ENCODE measurements around the gene GPC2. TPM values are rescaled to one million over a fixed set of nuclear protein-coding genes. Genes with fewer than 3 reads are reported as not detected.
"Not testable (repeated sequence)": the region's sequence is repeated elsewhere in the genome, so short reads cannot be mapped to it uniquely, and the experiment has no call there.

GPC2 gene
- total RNA-seq, 1 experiment from 2014 or later, result 45.2 TPM

DNA sequence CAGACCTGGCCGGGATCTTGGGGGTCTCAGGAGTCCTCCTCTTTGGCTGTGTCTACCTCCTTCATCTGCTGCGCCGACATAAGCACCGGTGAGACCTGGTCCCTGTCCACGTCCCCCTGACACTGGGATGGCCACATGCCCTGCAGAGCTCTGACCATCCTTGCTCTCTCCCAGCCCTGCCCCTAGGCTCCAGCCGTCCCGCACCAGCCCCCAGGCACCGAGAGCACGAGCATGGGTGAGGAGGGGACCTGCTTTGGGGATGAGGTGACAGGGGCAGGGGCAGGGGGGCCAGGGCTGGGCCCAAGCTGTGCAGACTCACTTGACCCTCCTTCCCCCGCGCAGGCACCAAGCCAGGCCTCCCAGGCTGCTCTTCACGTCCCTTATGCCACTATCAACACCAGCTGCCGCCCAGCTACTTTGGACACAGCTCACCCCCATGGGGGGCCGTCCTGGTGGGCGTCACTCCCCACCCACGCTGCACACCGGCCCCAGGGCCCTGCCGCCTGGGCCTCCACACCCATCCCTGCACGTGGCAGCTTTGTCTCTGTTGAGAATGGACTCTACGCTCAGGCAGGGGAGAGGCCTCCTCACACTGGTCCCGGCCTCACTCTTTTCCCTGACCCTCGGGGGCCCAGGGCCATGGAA is 43.5 kb upstream of the GPC2 start:
- peaks cover 4 to 17% (median 12%) of the 10 kb centered on the region in 3 experiments; a peak in 5 of 7 replicates for H3K36me3 Mint-ChIP-seq (ENCODE audit: insufficient read depth in 1 of 3, low read depth in 3 of 3)
- no peaks in the 10 kb centered on the region for H3K27me3 ChIP-seq (ENCODE audit: insufficient read depth, low read length)
- no peak overlapping the region for H3K9ac ChIP-seq (ENCODE audit: extremely low read depth, insufficient read length, low read length)
- H2BK5ac ChIP-seq (ENCODE audit: insufficient read length, low read length), result no peak overlapping the region
- WGBS (ENCODE audit: extremely low coverage, insufficient read length, low lambda C conversion rate), result no CpG with 5 or more reads among the region's 22 CpGs
- H3K4ac ChIP-seq (ENCODE audit: low read depth, low read length), result no peak overlapping the region
- H3K14ac ChIP-seq (ENCODE audit: insufficient read depth, low read length), result no peak overlapping the region
- no peaks in the 10 kb centered on the region for H3K4me1 ChIP-seq (ENCODE audit: insufficient read depth, low read length)
- no peak overlapping the region for H2BK12ac ChIP-seq (ENCODE audit: insufficient read length, low read depth, low read length)
- no peaks in the 10 kb centered on the region for H3K23me2 ChIP-seq (ENCODE audit: insufficient read length, low read depth, low read length, poor library complexity, severe bottlenecking)
- H3K9me3 ChIP-seq (ENCODE audit: control insufficient read depth, low read depth, low read length), result no peaks in the 10 kb centered on the region
- H3K79me1 ChIP-seq (ENCODE audit: insufficient read depth, low read depth, low read length, poor library complexity, severe bottlenecking), result no peaks in the 10 kb centered on the region
- peaks cover 3% of the 10 kb centered on the region; the same call in 1 of the 2 replicates for H3K27me3 Mint-ChIP-seq (ENCODE audit: low read depth)
- H2AK5ac ChIP-seq (ENCODE audit: insufficient read length, low read length), result no peak overlapping the region
- no peak overlapping the region for H2BK120ac ChIP-seq (ENCODE audit: low read depth, low read length, poor library complexity, severe bottlenecking)
- no peak overlapping the region for H3K4me3 Mint-ChIP-seq
- peaks cover 3 to 6% of the 10 kb centered on the region in 2 experiments; a peak in 3 of 4 replicates for H3K4me1 Mint-ChIP-seq
- H3T11ph ChIP-seq (ENCODE audit: low read length), result no peak overlapping the region
- peak overlapping the region in 1 of 3 experiments; percentile 95; a peak in 1 of 7 replicates for H3K27ac Mint-ChIP-seq
- no peak overlapping the region for H3K4me2 ChIP-seq (ENCODE audit: insufficient read depth, insufficient read length, low read length)
- no peak overlapping the region for H2BK20ac ChIP-seq (ENCODE audit: low read depth, low read length, poor library complexity, severe bottlenecking)
- no peak overlapping the region for H4K8ac ChIP-seq (replicated peaks; ENCODE audit: insufficient read length, low read depth, low read length)
- no peak overlapping the region for H2AFZ ChIP-seq (ENCODE audit: low read length)
- no peak for TF ChIP-seq CTCF (conservative IDR thresholded peaks at IDR 0.05)
- no peak overlapping the region for H3K18ac ChIP-seq (ENCODE audit: insufficient read length, low read depth, low read length)
- H4K20me1 ChIP-seq (ENCODE audit: control insufficient read depth, insufficient read depth, insufficient read length), result no peaks in the 10 kb centered on the region
- H3K23ac ChIP-seq (ENCODE audit: insufficient read length, low read depth, low read length), result no peak overlapping the region
- no peak for DNase-seq
- no peak overlapping the region for H3K27ac ChIP-seq (ENCODE audit: insufficient read length, low read depth, low read length)
- H2BK15ac ChIP-seq (ENCODE audit: low read depth, low read length), result no peak overlapping the region
- no peak overlapping the region for H4K91ac ChIP-seq (ENCODE audit: insufficient read length, low read depth, low read length)
- H3K56ac ChIP-seq (ENCODE audit: insufficient read length, low read depth, low read length), result no peak overlapping the region
- H3K9me3 Mint-ChIP-seq, result no peaks in the 10 kb centered on the region
- no peaks in the 10 kb centered on the region for H3K79me2 ChIP-seq (ENCODE audit: insufficient read depth, low read length)
- no peak overlapping the region for H4K5ac ChIP-seq (ENCODE audit: insufficient read length, low read depth, low read length)

DNA sequence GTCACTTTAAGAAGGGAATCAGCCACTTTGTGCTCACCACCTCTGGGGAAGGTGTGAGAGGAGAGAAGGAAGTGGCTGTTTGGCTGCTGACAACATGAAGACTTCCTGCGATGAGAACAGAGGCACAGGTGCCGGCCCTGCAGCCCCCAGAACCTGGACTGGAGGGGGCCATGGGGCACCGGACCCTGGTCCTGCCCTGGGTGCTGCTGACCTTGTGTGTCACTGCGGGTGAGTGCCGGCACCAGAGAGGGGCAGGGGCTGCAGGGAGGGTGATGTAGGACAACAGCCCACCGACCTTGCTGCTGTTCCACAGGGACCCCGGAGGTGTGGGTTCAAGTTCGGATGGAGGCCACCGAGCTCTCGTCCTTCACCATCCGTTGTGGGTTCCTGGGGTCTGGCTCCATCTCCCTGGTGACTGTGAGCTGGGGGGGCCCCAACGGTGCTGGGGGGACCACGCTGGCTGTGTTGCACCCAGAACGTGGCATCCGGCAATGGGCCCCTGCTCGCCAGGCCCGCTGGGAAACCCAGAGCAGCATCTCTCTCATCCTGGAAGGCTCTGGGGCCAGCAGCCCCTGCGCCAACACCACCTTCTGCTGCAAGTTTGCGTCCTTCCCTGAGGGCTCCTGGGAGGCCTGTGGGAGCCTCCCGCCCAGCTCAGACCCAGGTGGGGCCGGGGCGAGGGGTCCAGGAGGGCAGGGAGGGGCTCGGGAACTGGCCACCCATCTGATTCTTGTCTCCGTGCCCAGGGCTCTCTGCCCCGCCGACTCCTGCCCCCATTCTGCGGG is 42.8 kb upstream of the GPC2 start, which contains the start of gene PVRIG:
Gene PVRIG (plus strand): TSS at position 149 of the 785 bp plus-strand sequence. CDS start 22 bp downstream, at position 171.
- not testable (repeated sequence) for H3K56ac ChIP-seq (ENCODE audit: insufficient read length, low read depth, low read length); H3K27me3 Mint-ChIP-seq (ENCODE audit: low read depth); H2BK20ac ChIP-seq (ENCODE audit: low read depth, low read length, poor library complexity, severe bottlenecking); H3K18ac ChIP-seq (ENCODE audit: insufficient read length, low read depth, low read length); H2BK12ac ChIP-seq (ENCODE audit: insufficient read length, low read depth, low read length); H2BK120ac ChIP-seq (ENCODE audit: low read depth, low read length, poor library complexity, severe bottlenecking); H2BK5ac ChIP-seq (ENCODE audit: insufficient read length, low read length); H3K4me2 ChIP-seq (ENCODE audit: insufficient read depth, insufficient read length, low read length); H3K23me2 ChIP-seq (ENCODE audit: insufficient read length, low read depth, low read length, poor library complexity, severe bottlenecking); H3K4me1 ChIP-seq (ENCODE audit: insufficient read depth, low read length); H3K79me1 ChIP-seq (ENCODE audit: insufficient read depth, low read depth, low read length, poor library complexity, severe bottlenecking); H3K9ac ChIP-seq (ENCODE audit: extremely low read depth, insufficient read length, low read length); H3K27me3 ChIP-seq (ENCODE audit: insufficient read depth, low read length); H3K4me1 Mint-ChIP-seq; H3K14ac ChIP-seq (ENCODE audit: insufficient read depth, low read length); H2AFZ ChIP-seq (ENCODE audit: low read length); H3K9me3 Mint-ChIP-seq; H4K8ac ChIP-seq (replicated peaks; ENCODE audit: insufficient read length, low read depth, low read length); H3K27ac ChIP-seq (ENCODE audit: insufficient read length, low read depth, low read length); H3K4ac ChIP-seq (ENCODE audit: low read depth, low read length); H2AK5ac ChIP-seq (ENCODE audit: insufficient read length, low read length); H3K23ac ChIP-seq (ENCODE audit: insufficient read length, low read depth, low read length); H3K9me3 ChIP-seq (ENCODE audit: control insufficient read depth, low read depth, low read length); DNase-seq; H3T11ph ChIP-seq (ENCODE audit: low read length); H3K79me2 ChIP-seq (ENCODE audit: insufficient read depth, low read length); H4K5ac ChIP-seq (ENCODE audit: insufficient read length, low read depth, low read length); H4K20me1 ChIP-seq (ENCODE audit: control insufficient read depth, insufficient read depth, insufficient read length); H3K4me3 Mint-ChIP-seq; H4K91ac ChIP-seq (ENCODE audit: insufficient read length, low read depth, low read length); H2BK15ac ChIP-seq (ENCODE audit: low read depth, low read length)
- peaks cover 4 to 17% (median 12%) of the 10 kb centered on the region in 3 experiments; a peak in 5 of 7 replicates for H3K36me3 Mint-ChIP-seq (ENCODE audit: insufficient read depth in 1 of 3, low read depth in 3 of 3)
- peak within 1 kb of the TSS in 2 of 3 experiments; percentile 53 to 95; a peak in 2 of 7 replicates for H3K27ac Mint-ChIP-seq
- no CpG with 5 or more reads among the region's 27 CpGs for WGBS (ENCODE audit: extremely low coverage, insufficient read length, low lambda C conversion rate)

All from H9 (cell line).